Stimulated activated naive CD8-positive, alpha-beta T cell treated with anti-CD3 and anti-CD28 coated beads, Interleukin-15, Interleukin-2, amounts not matched to agents 100 ng/mL and 50 ng/mL, for 24 hours (primary cell): ENCODE results near the gene SLC43A2.

Experiments
- H3K27ac Mint-ChIP-seq: one replicate; pipeline ENCODE4 v1.8.0; 2021; ENCODE audit warnings: mild to moderate bottlenecking, mixed read lengths
- H3K27me3 Mint-ChIP-seq: one replicate; pipeline ENCODE4 v1.8.0; 2021; ENCODE audit warnings: mixed read lengths
- H3K36me3 Mint-ChIP-seq: one replicate; pipeline ENCODE4 v1.8.0; 2021; ENCODE audit warnings: low read depth, mixed read lengths
- H3K4me1 Mint-ChIP-seq: one replicate; pipeline ENCODE4 v1.8.0; 2021; ENCODE audit warnings: low read depth, mixed read lengths
- H3K4me3 Mint-ChIP-seq: one replicate; pipeline ENCODE4 v1.8.0; 2021; ENCODE audit warnings: mild to moderate bottlenecking, mixed read lengths
- H3K9me3 Mint-ChIP-seq: one replicate; pipeline ENCODE4 v1.8.0; 2021; ENCODE audit warnings: mixed read lengths

Gene SLC43A2

DNA sequence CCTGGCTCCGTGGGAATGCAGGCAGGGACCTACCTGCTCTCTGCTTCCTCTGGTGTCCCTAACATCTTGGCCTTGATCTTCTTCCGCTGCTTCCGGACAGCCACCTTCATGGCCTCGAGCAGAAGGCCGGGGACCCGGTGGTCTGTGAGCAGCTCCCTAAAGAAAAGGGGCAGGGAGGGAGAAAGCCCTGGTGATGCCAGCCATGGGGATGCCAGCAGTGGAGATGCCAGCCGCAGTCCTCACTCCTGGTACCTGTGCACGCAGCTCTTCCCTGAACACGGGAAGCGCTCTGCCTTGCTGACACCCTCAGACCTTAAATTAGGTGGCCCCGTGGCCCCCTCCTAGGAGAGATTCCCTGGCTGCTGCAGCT lies 19.2 kb upstream of the SLC43A2 start:
- no peaks in the 10 kb centered on the region for H3K27me3 Mint-ChIP-seq
- peaks cover 49% of the 10 kb centered on the region for H3K4me1 Mint-ChIP-seq
- H3K4me3 Mint-ChIP-seq: peak overlapping the region; percentile 47
- H3K27ac Mint-ChIP-seq: no peak overlapping the region
- H3K36me3 Mint-ChIP-seq: peaks cover 22% of the 10 kb centered on the region
- no peaks in the 10 kb centered on the region for H3K9me3 Mint-ChIP-seq

DNA sequence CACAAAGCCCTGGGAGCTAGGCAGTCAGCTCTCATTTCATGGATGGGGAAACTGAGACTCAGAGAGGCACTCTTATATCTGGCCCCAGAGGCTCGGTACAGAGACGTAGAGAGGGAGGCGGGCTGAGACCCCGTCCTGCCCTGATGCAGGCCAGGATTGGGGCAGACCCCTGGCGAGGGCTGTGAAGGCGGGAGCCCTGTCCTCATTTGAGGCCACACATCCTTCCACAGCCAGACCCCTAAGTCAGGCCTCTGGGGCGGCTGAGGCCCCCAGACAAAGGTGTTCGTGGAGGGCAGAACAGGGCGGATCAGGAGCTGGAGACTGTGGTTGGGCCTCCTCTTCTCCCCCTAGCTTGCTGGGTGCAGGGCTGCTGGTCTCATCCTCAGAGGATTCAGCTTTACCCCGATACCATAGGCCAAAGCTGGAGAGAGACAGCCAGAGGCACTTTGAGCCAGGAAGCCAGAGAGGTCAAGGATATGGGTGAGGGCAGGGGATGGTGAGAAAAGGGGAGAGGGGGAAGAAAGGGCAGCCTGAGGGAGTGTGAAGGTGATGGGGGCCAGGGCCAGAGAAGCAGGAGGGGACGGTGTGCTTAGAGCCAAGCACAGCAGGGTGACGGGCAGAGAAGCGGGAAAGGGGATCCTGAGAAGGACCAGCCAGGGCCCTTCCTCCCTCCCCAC lies 17.7 kb upstream of the SLC43A2 start:
- no peaks in the 10 kb centered on the region for H3K27me3 Mint-ChIP-seq
- H3K36me3 Mint-ChIP-seq: peaks cover 8% of the 10 kb centered on the region
- no peaks in the 10 kb centered on the region for H3K9me3 Mint-ChIP-seq
- peak overlapping the region; percentile 85 for H3K4me3 Mint-ChIP-seq
- H3K27ac Mint-ChIP-seq: no peak overlapping the region
- H3K4me1 Mint-ChIP-seq: peaks cover 52% of the 10 kb centered on the region

- H3K4me1 Mint-ChIP-seq: peaks cover 46% of the 10 kb centered on the region
- no peaks in the 10 kb centered on the region for H3K36me3 Mint-ChIP-seq
- peak within 1 kb of the TSS; percentile 90 for H3K27ac Mint-ChIP-seq
- H3K27me3 Mint-ChIP-seq: no peaks in the 10 kb centered on the region
- peak within 1 kb of the TSS; percentile 85 for H3K4me3 Mint-ChIP-seq
- H3K9me3 Mint-ChIP-seq: no peaks in the 10 kb centered on the region
Observed at GRCh38 chr17:1645207-1646171, 16.9 kb upstream of the SLC43A2 start, which contains the start of gene SCARF1. Gene SCARF1 (minus strand): TSS chr17:1645732. CDS start chr17:1645697, 35 bp downstream.

DNA sequence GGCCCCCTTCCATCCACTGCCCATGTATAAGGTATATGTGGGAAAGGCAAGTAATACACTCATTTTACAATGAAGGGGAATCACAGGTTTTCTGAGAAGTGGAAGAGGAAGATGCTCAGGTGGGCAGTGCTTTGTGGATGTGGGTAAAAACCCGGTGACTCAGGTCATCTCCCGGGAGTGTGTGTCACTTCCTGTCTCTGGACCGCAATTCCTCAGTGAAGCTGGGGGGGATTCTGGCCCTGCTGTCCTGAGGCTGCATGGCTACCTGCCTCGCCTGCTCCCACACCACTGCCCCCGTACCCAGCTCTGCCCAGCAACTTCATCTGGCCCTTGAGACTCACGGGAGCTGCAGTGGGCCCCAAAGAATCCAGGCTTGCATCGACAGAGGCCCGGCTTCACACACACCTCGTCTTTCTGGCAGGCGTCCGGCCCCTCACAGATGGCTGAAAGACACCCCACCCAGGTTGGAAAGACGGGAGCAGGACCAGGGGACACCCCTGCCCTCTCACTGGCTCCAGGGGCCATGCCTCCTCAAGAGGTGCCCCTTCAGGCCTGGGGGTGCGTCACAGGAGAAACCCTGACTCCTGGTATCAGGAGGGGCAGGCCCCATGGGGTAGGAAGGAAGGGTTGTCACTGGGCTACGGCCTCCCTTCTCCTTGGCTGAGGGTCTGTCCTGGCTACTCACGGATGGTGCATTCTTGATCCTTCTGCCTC lies 16.0 kb upstream of the SLC43A2 start:
- Mint-ChIP-seq H3K4me1 (peaks cover 40% of the 10 kb centered on the region), H3K9me3 (no peaks in the 10 kb centered on the region), H3K27ac (peak overlapping the region; percentile 90), H3K4me3 (peak overlapping the region; percentile 85), H3K27me3 (no peaks in the 10 kb centered on the region), H3K36me3 (no peaks in the 10 kb centered on the region)

GRCh38 chr17:1643999-1644492 lies 15.4 kb upstream of the SLC43A2 start:
- Mint-ChIP-seq H3K36me3 (no peaks in the 10 kb centered on the region), H3K27ac (peak overlapping the region; percentile 90), H3K4me3 (peak overlapping the region; percentile 85), H3K27me3 (no peaks in the 10 kb centered on the region), H3K9me3 (no peaks in the 10 kb centered on the region), H3K4me1 (peaks cover 40% of the 10 kb centered on the region)

DNA sequence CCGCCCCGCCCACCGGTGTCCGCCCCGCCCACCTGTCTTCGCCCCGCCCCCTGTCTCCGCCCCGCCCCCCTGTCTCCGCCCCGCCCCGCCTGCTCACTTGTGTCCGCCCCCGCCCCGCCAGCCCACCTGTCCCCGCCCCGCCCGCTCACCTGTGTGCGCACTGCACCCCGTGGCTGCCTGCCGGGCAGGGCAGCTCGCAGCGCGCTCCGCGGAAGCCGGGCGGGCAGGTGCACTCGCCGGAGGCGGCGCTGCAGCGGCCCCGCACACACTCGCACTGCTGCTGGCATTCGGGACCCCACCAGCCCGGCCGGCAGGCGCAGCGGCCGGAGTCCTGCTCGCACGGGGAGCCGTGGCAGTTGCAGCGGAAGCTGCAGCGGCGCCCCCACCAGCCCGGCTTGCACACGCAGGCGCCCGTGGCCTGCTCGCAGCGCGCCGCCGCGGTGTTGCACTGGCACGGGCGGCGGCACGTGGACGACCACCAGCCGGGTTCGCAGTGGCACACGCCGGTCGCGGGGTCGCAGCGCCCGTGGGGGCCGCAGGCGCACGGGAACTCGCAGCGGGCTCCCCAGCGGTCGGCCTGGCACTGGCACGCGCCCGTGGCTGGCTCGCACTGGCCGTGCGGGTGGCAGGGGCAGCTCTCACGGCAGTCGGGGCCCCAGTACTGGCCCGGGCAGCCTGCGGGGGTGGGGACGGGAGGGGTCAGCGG lies 14.8 kb upstream of the SLC43A2 start:
- no peaks in the 10 kb centered on the region for H3K9me3 Mint-ChIP-seq
- H3K4me3 Mint-ChIP-seq: peak overlapping the region; percentile 85
- no peak overlapping the region for H3K27ac Mint-ChIP-seq
- H3K4me1 Mint-ChIP-seq: peaks cover 40% of the 10 kb centered on the region
- no peaks in the 10 kb centered on the region for H3K27me3 Mint-ChIP-seq
- H3K36me3 Mint-ChIP-seq: no peaks in the 10 kb centered on the region

- Mint-ChIP-seq H3K4me1 (peaks cover 26% of the 10 kb centered on the region), H3K36me3 (peaks cover under 1% of the 10 kb centered on the region), H3K27me3 (no peaks in the 10 kb centered on the region), H3K27ac (no peak overlapping the region), H3K9me3 (no peaks in the 10 kb centered on the region), H3K4me3 (no peak overlapping the region)
Observed at GRCh38 chr17:1641065-1641403, 12.4 kb upstream of the SLC43A2 start.

- Mint-ChIP-seq H3K9me3 (no peaks in the 10 kb centered on the region), H3K4me3 (no peak overlapping the region), H3K36me3 (peaks cover 3% of the 10 kb centered on the region), H3K4me1 (peaks cover 21% of the 10 kb centered on the region), H3K27ac (no peak overlapping the region), H3K27me3 (no peaks in the 10 kb centered on the region)
Observed at GRCh38 chr17:1640329-1641064, 11.9 kb upstream of the SLC43A2 start.

DNA sequence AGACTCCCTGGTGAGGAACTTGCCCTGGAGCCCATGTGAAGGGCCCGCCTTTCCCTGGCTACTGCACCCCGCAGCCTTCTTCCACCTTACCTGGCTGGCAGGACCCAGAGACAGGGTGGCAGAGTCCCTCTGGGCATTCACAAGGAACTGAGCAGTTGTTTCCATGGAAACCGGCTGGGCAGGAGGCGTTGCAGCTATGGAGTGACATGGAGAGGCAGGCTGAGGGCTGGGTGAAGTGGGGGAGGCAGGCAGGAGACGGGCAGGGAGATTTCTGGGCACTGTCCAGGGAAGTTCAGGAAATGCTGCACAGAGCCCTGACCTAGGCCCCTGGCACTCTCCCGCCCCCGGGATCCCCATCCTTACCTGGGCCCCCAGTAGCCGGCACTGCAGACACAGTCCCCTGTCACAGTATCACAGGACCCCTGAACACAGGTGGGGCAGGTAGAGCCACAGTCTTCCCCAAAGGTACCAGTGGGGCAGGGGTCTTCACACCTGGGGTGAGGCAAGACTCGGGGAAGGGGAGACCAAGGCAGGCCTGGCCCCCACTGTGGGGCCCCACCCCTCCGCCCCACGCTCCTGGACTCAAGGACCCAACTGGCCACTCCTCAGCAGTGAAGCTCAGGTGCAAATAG lies 11.0 kb upstream of the SLC43A2 start:
- H3K4me1 Mint-ChIP-seq: peaks cover 12% of the 10 kb centered on the region
- peaks cover 3% of the 10 kb centered on the region for H3K36me3 Mint-ChIP-seq
- H3K4me3 Mint-ChIP-seq: no peak overlapping the region
- H3K27me3 Mint-ChIP-seq: no peaks in the 10 kb centered on the region
- H3K9me3 Mint-ChIP-seq: no peaks in the 10 kb centered on the region
- H3K27ac Mint-ChIP-seq: no peak overlapping the region

DNA sequence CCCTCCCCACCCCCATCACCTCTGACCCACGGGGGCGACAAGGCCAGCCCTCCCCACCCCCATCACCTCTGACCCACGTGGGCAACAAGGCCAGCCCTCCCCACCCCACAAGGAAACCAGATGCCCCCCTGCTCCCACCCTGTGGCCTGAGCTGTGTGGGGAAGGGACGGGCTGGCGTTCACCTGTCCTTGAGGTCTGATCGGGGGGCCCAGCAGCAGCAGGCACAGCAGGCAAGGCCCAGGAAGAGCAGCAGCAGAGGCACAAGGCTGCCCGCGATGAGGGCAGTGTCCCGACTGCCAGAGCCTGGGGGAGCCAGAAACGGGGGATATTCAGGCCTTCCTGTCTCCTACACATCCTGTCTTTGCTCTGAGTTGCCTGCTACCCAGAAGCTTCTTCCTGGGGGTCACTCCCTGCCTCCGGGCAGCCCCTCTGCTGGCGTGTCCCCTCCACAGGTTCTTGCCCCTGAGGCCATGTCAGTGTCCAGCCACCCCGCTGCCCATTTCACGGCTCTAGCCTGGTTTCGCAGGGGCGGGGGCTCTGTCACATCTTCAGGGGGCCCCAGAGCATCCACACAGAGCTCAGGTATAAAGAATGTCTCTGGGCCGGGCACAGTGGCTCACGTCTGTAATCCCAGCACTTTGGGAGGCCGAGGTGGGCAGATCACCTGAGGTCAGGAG lies 10.1 kb upstream of the SLC43A2 start:
- H3K4me3 Mint-ChIP-seq: no peak overlapping the region
- no peaks in the 10 kb centered on the region for H3K9me3 Mint-ChIP-seq
- H3K27ac Mint-ChIP-seq: no peak overlapping the region
- H3K4me1 Mint-ChIP-seq: peaks cover 3% of the 10 kb centered on the region
- H3K27me3 Mint-ChIP-seq: no peaks in the 10 kb centered on the region
- peaks cover 3% of the 10 kb centered on the region for H3K36me3 Mint-ChIP-seq

DNA sequence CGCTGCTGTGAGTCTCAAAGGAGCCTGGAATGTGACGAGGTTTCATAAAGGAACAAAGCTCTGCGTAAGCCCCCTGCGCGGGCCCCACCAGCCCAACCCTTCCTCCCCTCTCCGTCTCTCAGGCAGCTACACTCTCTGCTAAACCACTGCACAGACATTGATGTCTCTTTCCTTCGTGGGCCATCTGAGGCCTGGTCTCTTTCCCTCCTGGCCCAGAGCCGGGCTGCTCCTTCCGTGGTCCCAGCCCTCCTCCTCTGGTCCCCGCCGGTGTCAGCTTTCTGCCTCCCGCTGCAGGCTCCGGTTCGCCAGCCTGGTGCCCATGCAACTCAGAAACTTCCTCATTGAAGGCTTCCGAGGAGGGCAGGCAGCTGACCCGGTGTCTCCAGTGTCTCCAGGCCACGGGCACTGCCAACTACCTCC lies 9.5 kb upstream of the SLC43A2 start:
- Mint-ChIP-seq H3K36me3 (peaks cover 3% of the 10 kb centered on the region), H3K9me3 (no peaks in the 10 kb centered on the region), H3K27ac (no peak overlapping the region), H3K4me1 (peaks cover 3% of the 10 kb centered on the region), H3K4me3 (no peak overlapping the region), H3K27me3 (no peaks in the 10 kb centered on the region)

GRCh38 chr17:1636732-1637285 lies 8.2 kb upstream of the SLC43A2 start:
- Mint-ChIP-seq H3K4me1 (peaks cover under 1% of the 10 kb centered on the region), H3K9me3 (no peaks in the 10 kb centered on the region), H3K27ac (no peak overlapping the region), H3K4me3 (no peak overlapping the region), H3K27me3 (no peaks in the 10 kb centered on the region), H3K36me3 (peaks cover 3% of the 10 kb centered on the region)
